NCI-H1417 (cell line): ENCODE data around the gene PREP.
"Not testable (repeated sequence)": the region's sequence is repeated elsewhere in the genome, so short reads cannot be mapped to it uniquely, and the experiment has no call there.

Experiments used
- DNase-seq, 3 experiments: peaks; one replicate each; lab custom pipeline; 2025; lab: John Stamatoyannopoulos, UW

PREP gene

DNA sequence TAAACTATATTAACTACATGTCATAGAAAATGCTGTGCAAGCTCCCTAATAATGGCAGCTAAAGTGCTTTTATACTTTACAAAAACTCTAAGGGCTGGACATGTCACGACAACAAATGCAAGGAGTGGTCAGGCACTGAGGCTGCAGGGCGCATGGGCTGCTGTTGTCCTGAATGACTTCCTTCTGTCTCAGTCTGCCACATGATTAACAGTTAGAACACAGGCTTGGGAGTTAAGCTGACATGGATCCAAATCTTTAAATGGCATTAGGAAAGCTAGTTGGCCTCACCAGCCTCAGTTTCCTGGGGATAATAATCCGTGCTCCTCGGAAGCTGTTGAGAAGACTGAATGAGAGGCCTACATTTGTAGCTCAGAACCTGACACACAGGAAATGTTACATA is 57.4 kb downstream of the PREP start:
- no peak for DNase-seq

- no peak for DNase-seq
Measured at GRCh38 chr6:105344881-105345370, 58.0 kb downstream of the PREP start.

DNA sequence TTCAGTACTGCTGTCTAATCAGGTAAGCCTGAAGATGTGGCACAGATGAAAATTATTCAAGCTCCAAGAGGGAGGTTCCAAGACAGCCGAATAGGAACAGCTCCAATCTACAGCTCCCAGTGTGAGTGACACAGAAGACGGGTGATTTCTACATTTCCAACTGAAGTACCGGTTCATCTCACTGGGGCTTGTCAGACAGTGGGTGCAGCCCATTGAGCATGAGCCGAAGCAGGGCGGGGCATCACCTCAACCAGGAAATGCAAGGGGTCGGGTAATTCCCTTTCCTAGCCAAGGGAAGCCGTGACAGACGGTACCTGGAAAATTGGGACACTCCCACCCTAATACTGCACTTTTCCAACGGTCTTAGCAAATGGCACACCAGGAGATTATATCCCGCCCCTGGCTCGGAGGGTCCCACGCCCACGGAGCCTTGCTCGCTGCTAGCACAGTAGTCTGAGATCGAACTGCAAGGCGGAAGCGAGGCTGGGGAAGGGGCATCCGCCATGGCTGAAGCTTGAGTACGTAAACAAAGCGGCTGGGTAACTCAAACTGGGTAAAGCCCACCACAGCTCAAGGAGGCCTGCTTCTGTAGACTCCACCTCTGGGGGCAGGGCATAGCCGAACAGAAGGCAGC is 64.4 kb downstream of the PREP start:
- not testable (repeated sequence) for DNase-seq

DNA sequence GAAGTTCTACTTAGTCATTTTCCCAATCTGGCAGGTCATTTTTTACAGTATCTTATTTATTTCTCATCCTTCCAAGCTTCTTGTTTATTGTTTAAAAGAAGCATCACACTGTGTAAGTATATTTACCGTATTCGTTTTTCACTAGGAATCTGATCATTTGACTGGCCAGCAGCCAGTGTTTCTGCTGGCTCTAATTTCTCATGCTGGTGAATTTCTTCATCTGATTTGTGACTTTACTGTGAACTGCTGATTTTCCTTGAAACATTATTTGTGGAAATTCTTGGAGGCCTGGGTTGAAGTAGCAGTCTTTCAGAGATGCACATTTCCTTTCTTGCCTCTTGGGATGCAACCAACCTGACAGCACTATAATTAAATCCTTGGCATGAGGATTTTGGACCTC is 65.9 kb downstream of the PREP start:
- DNase-seq: no peak

DNA sequence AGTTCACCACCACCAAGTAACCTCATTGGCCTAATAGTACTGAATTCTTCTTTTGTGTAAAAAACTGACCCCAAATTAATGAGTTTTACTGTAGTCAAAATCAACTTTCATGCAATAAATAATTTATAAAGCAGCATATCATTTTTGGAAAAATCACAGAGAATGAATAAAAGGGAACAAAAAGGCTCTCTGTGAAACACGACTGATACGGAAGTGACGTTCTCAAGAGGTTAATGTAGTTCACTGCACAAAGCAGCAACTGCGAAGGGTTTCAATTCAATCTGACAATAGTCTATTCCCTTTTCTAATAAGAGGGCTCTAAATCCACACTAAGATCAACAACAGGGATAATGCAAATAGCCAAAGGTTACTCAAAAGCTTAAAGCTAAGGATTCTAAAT is 70.3 kb downstream of the PREP start:
- DNase-seq: no peak

GRCh38 chr6:105331927-105332326 is 71.0 kb downstream of the PREP start:
- peak in 1 of 3 experiments; percentile 8 for DNase-seq

DNA sequence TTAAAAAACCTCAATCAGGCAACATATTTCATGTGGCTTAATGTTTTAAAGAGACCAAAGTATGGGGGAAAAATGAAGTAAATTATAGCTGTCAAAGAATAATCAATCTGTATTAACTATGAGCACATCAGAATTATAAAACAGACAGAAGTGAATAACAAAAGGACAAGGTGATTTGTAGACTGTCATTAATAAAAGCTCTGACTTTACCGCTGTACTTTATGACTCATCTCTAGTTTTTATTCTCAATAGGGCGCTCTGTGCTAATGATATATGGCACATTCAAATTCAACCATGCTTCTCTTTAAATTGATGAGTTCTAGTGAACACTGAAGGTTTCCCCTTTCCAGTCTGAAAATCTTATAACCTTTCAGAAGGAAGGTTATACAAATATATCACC is 72.0 kb downstream of the PREP start:
- DNase-seq: peak in 1 of 3 experiments; percentile 27

GRCh38 chr6:105330364-105330763 is 72.5 kb downstream of the PREP start:
- DNase-seq: no peak

- peak; percentile 29 to 69 (median 35) for DNase-seq
Measured at GRCh38 chr6:105326833-105327770, 75.8 kb downstream of the PREP start.

GRCh38 chr6:105326216-105326615 is 76.7 kb downstream of the PREP start:
- DNase-seq: peak; percentile 43 to 84 (median 80)

GRCh38 chr6:105324386-105324950 is 78.4 kb downstream of the PREP start:
- peak in 2 of 3 experiments; percentile 17 to 79 for DNase-seq

- peak in 1 of 3 experiments; percentile 26 for DNase-seq
Measured at GRCh38 chr6:105322499-105323225, 80.2 kb downstream of the PREP start.

DNA sequence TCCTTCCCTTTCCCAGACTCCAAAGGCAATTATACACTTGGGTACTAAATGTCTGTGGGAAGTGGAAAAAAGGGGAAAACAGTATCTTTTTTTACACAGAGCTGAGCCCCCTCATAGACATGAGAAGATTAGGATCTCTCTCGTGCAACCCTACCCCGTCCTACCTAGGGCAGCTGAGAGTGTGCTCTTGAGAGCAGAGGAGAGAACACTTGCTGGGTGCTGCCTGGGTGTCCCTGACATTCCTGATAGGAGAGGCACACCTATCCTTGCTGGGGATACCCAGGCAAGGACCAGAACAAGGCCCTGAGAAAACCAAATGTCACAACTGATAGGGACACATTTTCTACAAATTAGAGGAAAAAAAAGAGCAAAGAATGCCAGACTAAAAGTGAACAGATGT is 81.2 kb downstream of the PREP start:
- no peak for DNase-seq

- no peak for DNase-seq
Measured at GRCh38 chr6:105321207-105321606, 81.7 kb downstream of the PREP start.

DNA sequence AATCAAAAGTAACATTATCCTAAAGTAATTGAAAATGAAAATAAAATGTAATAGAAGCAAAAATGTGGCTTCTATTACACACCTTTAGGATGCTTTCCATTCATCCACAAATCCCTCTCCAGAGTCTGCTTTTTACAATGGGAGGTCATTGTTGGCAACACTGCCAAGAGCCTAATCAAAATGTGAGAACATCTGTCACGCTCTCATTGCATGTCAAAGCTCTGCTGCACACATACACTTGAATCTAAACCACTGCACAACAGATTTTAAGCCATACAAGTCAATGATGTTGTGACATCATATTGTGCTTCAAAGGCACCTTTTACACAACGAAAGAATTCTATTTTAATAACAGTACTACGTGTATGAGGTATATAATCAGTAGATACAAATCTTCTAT is 82.1 kb downstream of the PREP start:
- peak in 2 of 3 experiments; percentile 44 to 76 for DNase-seq

- no peak for DNase-seq
Measured at GRCh38 chr6:105320271-105320670, 82.6 kb downstream of the PREP start.

- DNase-seq: peak in 1 of 3 experiments; percentile 4
Measured at GRCh38 chr6:105319331-105319730, 83.6 kb downstream of the PREP start.

DNA sequence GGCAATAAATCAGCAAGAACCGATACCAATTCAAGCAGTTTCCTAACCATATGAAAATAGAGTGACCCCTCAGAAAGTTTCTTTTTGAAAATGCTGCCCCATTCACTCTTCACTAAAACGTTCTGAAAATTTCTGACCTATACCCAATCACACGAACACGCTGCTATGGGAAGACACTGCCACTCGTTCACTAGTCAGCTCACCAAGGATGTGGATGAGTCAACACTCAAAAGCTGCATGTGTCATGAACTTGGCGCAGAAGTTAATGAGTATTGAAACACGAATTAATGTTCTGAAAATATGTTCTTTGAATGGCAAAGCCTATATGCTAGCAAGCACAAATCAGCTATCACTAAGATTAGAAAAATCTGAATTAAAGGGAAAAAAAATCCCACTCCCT is 84.2 kb downstream of the PREP start:
- no peak for DNase-seq

- DNase-seq: peak; percentile 6 to 58 (median 14)
Measured at GRCh38 chr6:105317607-105318533, 85.0 kb downstream of the PREP start.

- peak; percentile 22 to 79 (median 40) for DNase-seq
Measured at GRCh38 chr6:105313211-105313610, 89.7 kb downstream of the PREP start.

DNA sequence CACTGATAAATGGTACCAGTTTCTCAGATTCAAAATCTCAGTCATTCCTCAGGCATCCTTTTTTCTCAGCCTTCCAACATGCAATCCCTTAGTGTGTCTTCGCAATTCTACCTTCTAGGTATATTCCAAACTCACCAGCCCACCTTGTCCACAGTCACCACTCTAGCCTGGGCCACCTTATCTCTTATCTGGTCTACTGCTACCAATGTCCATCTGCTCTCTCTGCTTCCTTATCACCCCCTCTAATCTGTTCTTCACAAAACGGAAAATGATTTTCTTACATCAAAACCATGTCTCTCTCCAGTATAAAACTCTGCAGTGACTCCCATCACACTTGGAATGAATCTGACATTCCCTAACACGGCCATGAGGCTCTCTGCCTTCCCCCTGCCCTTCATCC is 91.9 kb downstream of the PREP start:
- no peak for DNase-seq
